GM19395 (cell line): ENCODE data around the gene ARHGEF40.

Source experiments
- ATAC-seq: cut with Tn5 transposase; IDR thresholded peaks from one replicate; pipeline ENCODE4 v1.9.1; 2021; ENCODE audit warnings: mild to moderate bottlenecking, moderate library complexity; ENCODE audit not compliant: unreplicated experiment

The ARHGEF40 gene

GRCh38 chr14:21096438-21096837 lies 26.3 kb downstream of the ARHGEF40 start:
- no peak for ATAC-seq

GRCh38 chr14:21096978-21097635 lies 27.0 kb downstream of the ARHGEF40 start:
- ATAC-seq, result no peak

GRCh38 chr14:21097636-21098075 lies 27.6 kb downstream of the ARHGEF40 start:
- ATAC-seq, result no peak

GRCh38 chr14:21098076-21098891 lies 28.2 kb downstream of the ARHGEF40 start, which contains the start of gene ZNF219:
ZNF219 (minus strand) TSS chr14:21098655; CDS start chr14:21093591, 5,064 bp downstream.
- no peak for ATAC-seq

- no peak for ATAC-seq
Observed at GRCh38 chr14:21098892-21099595, 28.9 kb downstream of the ARHGEF40 start.

- no peak for ATAC-seq
Observed at GRCh38 chr14:21099596-21099985, 29.5 kb downstream of the ARHGEF40 start.

- no peak for ATAC-seq
Observed at GRCh38 chr14:21100931-21101330, 30.8 kb downstream of the ARHGEF40 start, which contains the start of gene TMEM253. TMEM253 (plus strand) TSS chr14:21101066; CDS start chr14:21101344, 278 bp downstream.

- ATAC-seq, result no peak
Observed at GRCh38 chr14:21101802-21102413, 31.8 kb downstream of the ARHGEF40 start.

- no peak for ATAC-seq
Observed at GRCh38 chr14:21102521-21103410, 32.7 kb downstream of the ARHGEF40 start.

GRCh38 chr14:21103411-21103709 lies 33.3 kb downstream of the ARHGEF40 start:
- ATAC-seq, result peak; percentile 4

- peak; percentile 90 for ATAC-seq
Observed at GRCh38 chr14:21103710-21104447, 33.8 kb downstream of the ARHGEF40 start.

GRCh38 chr14:21104448-21105060 lies 34.5 kb downstream of the ARHGEF40 start:
- ATAC-seq, result peak; percentile 43

- no peak for ATAC-seq
Observed at GRCh38 chr14:21105095-21105494, 35.0 kb downstream of the ARHGEF40 start.

GRCh38 chr14:21106176-21106497 lies 36.0 kb downstream of the ARHGEF40 start:
- ATAC-seq, result no peak

GRCh38 chr14:21106498-21107282 lies 36.6 kb downstream of the ARHGEF40 start:
- no peak for ATAC-seq

- no peak for ATAC-seq
Observed at GRCh38 chr14:21107283-21107800, 37.2 kb downstream of the ARHGEF40 start.

- no peak for ATAC-seq
Observed at GRCh38 chr14:21108791-21109190, 38.7 kb downstream of the ARHGEF40 start.
